ENCODE data around the gene CLPX.
A peak's percentile ranks its signal among the peaks of the same experiment; 100 is the strongest.
"Not testable (repeated sequence)": the region's sequence is repeated elsewhere in the genome, so short reads cannot be mapped to it uniquely, and the experiment has no call there.

Gene CLPX

DNA sequence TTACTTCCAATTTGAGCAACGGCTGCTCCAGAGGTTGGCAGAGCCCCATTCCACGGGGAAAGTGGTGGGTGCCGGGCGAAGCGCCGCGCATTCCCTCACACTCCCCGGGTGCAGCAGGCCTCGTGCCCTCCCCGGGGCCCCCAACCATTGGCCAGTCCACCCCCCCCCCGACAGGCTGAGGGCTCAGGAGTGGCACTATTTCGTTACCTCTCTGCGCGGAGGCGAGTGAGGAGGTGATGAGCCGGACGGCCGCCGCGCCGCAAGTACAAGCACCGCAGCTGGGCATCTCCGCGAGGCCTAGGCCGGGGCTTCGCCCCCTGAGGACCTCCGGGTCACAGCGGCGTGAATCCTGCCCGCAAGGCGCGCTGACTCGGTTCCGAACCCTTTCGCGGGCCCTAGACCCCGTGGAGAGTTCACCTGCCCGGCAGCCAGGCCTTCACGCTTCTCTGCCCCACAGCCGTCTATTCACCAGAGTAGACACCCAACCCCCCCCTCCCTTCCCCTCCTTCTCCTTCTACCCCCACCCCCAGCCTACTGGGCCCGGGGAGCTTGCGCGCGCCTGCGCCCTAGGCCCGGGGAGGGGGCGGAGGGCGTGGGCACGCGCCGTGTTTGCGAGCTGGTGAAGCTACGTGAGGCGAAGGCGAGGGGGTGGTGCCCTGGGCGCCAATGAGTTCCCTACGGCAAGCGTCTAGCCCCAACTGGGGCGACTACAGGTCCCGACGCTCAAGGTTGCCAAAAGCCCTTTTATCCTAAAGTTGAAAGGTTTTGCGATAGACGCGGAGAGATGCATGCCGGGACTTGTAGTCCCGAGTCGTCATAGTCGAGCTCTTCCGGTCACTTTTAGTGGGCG, at the start of gene CLPX:
Gene CLPX (minus strand): TSS at position 475 of the 850 bp plus-strand sequence. CDS start 189 bp downstream, at position 286.
- H2AFZ ChIP-seq (ENCODE audit: low read depth) = peak within 1 kb of the TSS; percentile 87
- H3K36me3 ChIP-seq (ENCODE audit: insufficient read depth) = no peaks in the 10 kb centered on the region
- H3K4me1 ChIP-seq (ENCODE audit: low read depth, poor library complexity, severe bottlenecking) = peaks cover 28% of the 10 kb centered on the region
- no peaks in the 10 kb centered on the region for H4K20me1 ChIP-seq (ENCODE audit: insufficient read depth)
- H3K27me3 ChIP-seq (ENCODE audit: insufficient read depth, low read depth) = no peaks in the 10 kb centered on the region
- H3K79me2 ChIP-seq (ENCODE audit: insufficient read depth, low read depth) = peaks cover 48% of the 10 kb centered on the region
- H3K9ac ChIP-seq = peak within 1 kb of the TSS; percentile 87
- peak within 1 kb of the TSS; percentile 80 for H3K27ac ChIP-seq
- H3K4me2 ChIP-seq = peak within 1 kb of the TSS; percentile 84
- TF ChIP-seq, protein P1, sequence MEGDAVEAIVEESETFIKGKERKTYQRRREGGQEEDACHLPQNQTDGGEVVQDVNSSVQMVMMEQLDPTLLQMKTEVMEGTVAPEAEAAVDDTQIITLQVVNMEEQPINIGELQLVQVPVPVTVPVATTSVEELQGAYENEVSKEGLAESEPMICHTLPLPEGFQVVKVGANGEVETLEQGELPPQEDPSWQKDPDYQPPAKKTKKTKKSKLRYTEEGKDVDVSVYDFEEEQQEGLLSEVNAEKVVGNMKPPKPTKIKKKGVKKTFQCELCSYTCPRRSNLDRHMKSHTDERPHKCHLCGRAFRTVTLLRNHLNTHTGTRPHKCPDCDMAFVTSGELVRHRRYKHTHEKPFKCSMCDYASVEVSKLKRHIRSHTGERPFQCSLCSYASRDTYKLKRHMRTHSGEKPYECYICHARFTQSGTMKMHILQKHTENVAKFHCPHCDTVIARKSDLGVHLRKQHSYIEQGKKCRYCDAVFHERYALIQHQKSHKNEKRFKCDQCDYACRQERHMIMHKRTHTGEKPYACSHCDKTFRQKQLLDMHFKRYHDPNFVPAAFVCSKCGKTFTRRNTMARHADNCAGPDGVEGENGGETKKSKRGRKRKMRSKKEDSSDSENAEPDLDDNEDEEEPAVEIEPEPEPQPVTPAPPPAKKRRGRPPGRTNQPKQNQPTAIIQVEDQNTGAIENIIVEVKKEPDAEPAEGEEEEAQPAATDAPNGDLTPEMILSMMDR (conservative IDR thresholded peaks at IDR 0.05; ENCODE audit: low read depth, low read length) = no peak
- H3K4me3 ChIP-seq (IDR thresholded peaks at IDR 0.05; ENCODE audit: insufficient read depth, low read depth, low read length) = no peak within 1 kb of the TSS

DNA sequence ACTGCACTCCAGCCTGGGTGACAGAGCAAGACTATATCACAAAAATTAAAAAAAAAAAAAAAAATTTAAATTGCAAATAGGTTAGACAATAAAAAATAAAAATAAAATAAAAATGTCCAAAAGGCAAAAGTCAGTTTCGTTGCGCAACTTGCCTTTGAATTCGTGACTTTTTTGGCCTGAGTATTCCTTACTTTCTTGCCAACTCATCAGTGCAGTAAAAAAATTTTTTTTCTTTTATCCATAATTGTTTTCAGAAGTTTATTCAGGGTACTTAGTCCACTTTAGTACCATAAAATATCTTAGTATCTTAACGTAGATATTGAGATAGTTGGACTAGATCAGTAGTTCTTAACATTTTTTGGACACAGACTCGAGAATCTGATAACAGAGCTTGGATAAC, 48.6 kb upstream of the CLPX start:
- Histone ChIP-seq H3K36me3 (ENCODE audit: insufficient read depth) (no peaks in the 10 kb centered on the region), H3K4me3 (IDR thresholded peaks at IDR 0.05; ENCODE audit: insufficient read depth, low read depth, low read length) (no peak overlapping the region), H3K27me3 (ENCODE audit: insufficient read depth, low read depth) (no peaks in the 10 kb centered on the region), H3K4me2 (no peak overlapping the region), H3K4me1 (ENCODE audit: low read depth, poor library complexity, severe bottlenecking) (no peaks in the 10 kb centered on the region), H3K79me2 (ENCODE audit: insufficient read depth, low read depth) (no peaks in the 10 kb centered on the region), H3K9ac (no peak overlapping the region), H3K27ac (no peak overlapping the region), H2AFZ (ENCODE audit: low read depth) (no peak overlapping the region), H4K20me1 (ENCODE audit: insufficient read depth) (no peaks in the 10 kb centered on the region)
- TF ChIP-seq, protein P1 (conservative IDR thresholded peaks at IDR 0.05; ENCODE audit: low read depth, low read length) = no peak

DNA sequence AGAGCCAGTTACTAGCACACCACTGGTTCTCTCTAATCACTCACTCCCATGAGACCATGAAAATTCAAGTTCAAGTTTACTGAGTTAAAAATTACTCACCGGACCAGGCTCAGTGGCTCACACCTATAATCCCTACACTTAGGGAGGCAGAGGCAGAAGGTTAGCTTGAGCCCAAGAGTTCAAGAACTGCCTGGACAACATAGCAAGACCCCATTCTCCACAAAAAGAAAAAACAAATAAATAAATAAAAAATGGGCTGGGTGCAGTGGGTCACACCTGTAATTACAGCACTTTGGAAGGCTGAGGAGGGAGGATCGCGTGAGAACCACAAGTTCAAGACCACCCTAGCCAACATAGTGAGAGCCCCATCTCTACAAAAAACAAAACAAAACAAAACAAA, 47.4 kb upstream of the CLPX start:
- H3K4me1 ChIP-seq (ENCODE audit: low read depth, poor library complexity, severe bottlenecking) = no peaks in the 10 kb centered on the region
- H3K36me3 ChIP-seq (ENCODE audit: insufficient read depth) = no peaks in the 10 kb centered on the region
- no peak overlapping the region for H3K4me2 ChIP-seq
- no peak overlapping the region for H3K27ac ChIP-seq
- H4K20me1 ChIP-seq (ENCODE audit: insufficient read depth) = no peaks in the 10 kb centered on the region
- H3K4me3 ChIP-seq (IDR thresholded peaks at IDR 0.05; ENCODE audit: insufficient read depth, low read depth, low read length) = no peak overlapping the region
- H2AFZ ChIP-seq (ENCODE audit: low read depth) = no peak overlapping the region
- TF ChIP-seq, protein P1 (conservative IDR thresholded peaks at IDR 0.05; ENCODE audit: low read depth, low read length) = no peak
- H3K9ac ChIP-seq = no peak overlapping the region
- no peaks in the 10 kb centered on the region for H3K27me3 ChIP-seq (ENCODE audit: insufficient read depth, low read depth)
- H3K79me2 ChIP-seq (ENCODE audit: insufficient read depth, low read depth) = no peaks in the 10 kb centered on the region

DNA sequence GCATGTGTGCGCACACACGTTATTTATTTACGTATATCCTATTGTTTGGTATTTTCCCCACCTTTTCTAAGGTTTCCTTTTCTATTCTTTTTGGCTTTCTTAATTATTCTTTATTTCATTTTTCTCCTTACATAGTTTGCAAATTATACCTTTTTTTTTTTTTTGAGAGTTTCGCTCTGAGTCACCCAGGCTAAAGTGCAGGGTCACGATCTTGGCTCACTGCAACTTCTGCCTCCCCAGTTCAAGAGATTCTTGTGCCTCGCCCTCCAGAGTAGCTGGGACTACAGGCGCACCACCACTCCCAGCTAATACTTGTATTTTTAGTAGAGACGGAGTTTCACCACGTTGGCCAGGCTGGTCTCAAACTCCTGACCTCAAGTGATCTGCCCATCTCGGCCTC, 46.2 kb upstream of the CLPX start:
- H2AFZ ChIP-seq (ENCODE audit: low read depth) = no peak overlapping the region
- no peak overlapping the region for H3K4me2 ChIP-seq
- no peaks in the 10 kb centered on the region for H4K20me1 ChIP-seq (ENCODE audit: insufficient read depth)
- no peaks in the 10 kb centered on the region for H3K4me1 ChIP-seq (ENCODE audit: low read depth, poor library complexity, severe bottlenecking)
- no peaks in the 10 kb centered on the region for H3K27me3 ChIP-seq (ENCODE audit: insufficient read depth, low read depth)
- H3K36me3 ChIP-seq (ENCODE audit: insufficient read depth) = no peaks in the 10 kb centered on the region
- TF ChIP-seq, protein P1 (conservative IDR thresholded peaks at IDR 0.05; ENCODE audit: low read depth, low read length) = no peak
- no peak overlapping the region for H3K4me3 ChIP-seq (IDR thresholded peaks at IDR 0.05; ENCODE audit: insufficient read depth, low read depth, low read length)
- H3K27ac ChIP-seq = no peak overlapping the region
- no peaks in the 10 kb centered on the region for H3K79me2 ChIP-seq (ENCODE audit: insufficient read depth, low read depth)
- no peak overlapping the region for H3K9ac ChIP-seq

DNA sequence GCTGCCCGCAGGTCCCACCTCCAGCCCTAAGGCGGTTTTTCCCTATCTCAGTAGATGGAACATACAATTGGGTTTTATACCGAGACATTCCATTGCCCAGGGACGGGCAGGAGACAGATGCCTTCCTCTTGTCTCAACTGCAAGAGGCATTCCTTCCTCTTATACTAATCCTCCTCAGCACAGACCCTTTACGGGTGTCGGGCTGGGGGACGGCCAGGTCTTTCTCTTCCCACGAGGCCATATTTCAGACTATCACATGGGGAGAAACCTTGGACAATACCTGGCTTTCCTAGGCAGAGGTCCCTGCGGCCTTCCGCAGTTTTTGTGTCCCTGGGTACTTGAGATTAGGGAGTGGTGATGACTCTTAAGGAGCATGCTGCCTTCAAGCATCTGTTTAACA, 41.8 kb upstream of the CLPX start:
- H3K27me3 ChIP-seq (ENCODE audit: insufficient read depth, low read depth); H3K9ac ChIP-seq; H3K4me2 ChIP-seq; H3K79me2 ChIP-seq (ENCODE audit: insufficient read depth, low read depth); H3K4me3 ChIP-seq (IDR thresholded peaks at IDR 0.05; ENCODE audit: insufficient read depth, low read depth, low read length); H3K4me1 ChIP-seq (ENCODE audit: low read depth, poor library complexity, severe bottlenecking); H3K36me3 ChIP-seq (ENCODE audit: insufficient read depth); H3K27ac ChIP-seq; H2AFZ ChIP-seq (ENCODE audit: low read depth); H4K20me1 ChIP-seq (ENCODE audit: insufficient read depth): not testable (repeated sequence)

Data from KMS-11 (cell line).